Measurements from ENCODE around the gene CNTN4. TPM values are rescaled to one million over a fixed set of nuclear protein-coding genes. Genes with fewer than 3 reads are reported as not detected.
A peak's percentile ranks its signal among the peaks of the same experiment; 100 is the strongest.

Gene CNTN4
- total RNA-seq, 1 experiment from 2014 or later, result 0.12 TPM

GRCh38 chr3:2839876-2840275, 741.2 kb downstream of the CNTN4 start:
- peaks cover 32% of the 10 kb centered on the region for H3K27me3 Mint-ChIP-seq (ENCODE audit: insufficient read depth, unreplicated experiment)
- TF ChIP-seq, protein P1, sequence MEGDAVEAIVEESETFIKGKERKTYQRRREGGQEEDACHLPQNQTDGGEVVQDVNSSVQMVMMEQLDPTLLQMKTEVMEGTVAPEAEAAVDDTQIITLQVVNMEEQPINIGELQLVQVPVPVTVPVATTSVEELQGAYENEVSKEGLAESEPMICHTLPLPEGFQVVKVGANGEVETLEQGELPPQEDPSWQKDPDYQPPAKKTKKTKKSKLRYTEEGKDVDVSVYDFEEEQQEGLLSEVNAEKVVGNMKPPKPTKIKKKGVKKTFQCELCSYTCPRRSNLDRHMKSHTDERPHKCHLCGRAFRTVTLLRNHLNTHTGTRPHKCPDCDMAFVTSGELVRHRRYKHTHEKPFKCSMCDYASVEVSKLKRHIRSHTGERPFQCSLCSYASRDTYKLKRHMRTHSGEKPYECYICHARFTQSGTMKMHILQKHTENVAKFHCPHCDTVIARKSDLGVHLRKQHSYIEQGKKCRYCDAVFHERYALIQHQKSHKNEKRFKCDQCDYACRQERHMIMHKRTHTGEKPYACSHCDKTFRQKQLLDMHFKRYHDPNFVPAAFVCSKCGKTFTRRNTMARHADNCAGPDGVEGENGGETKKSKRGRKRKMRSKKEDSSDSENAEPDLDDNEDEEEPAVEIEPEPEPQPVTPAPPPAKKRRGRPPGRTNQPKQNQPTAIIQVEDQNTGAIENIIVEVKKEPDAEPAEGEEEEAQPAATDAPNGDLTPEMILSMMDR (IDR thresholded peaks at IDR 0.05; ENCODE audit: unreplicated experiment), result no peak
- ChIA-PET POLR2A (no interaction called here), CTCF (no interaction called here)
- H3K36me3 Mint-ChIP-seq (ENCODE audit: insufficient read depth, unreplicated experiment), result no peaks in the 10 kb centered on the region
- no TSS peak for BruUV-seq (replicated peaks)
- peak; percentile 44 for DNase-seq (ENCODE audit: unreplicated experiment)
- H3K27ac Mint-ChIP-seq (ENCODE audit: low read depth, unreplicated experiment), result no peak overlapping the region
- H3K9me3 Mint-ChIP-seq (ENCODE audit: unreplicated experiment), result no peaks in the 10 kb centered on the region
- no peak overlapping the region for H3K4me3 Mint-ChIP-seq (ENCODE audit: unreplicated experiment)
- peaks cover 6% of the 10 kb centered on the region for H3K4me1 Mint-ChIP-seq (ENCODE audit: insufficient read depth, unreplicated experiment)
- intact Hi-C loops (cut with micrococcal nuclease), result no loop called here

- no peaks in the 10 kb centered on the region for H3K9me3 Mint-ChIP-seq (ENCODE audit: unreplicated experiment)
These were observed 748.6 kb downstream of the CNTN4 start for GRCh38 chr3:2847062-2847841.

GRCh38 chr3:2849092-2849491, 750.4 kb downstream of the CNTN4 start:
- no peaks in the 10 kb centered on the region for H3K36me3 Mint-ChIP-seq (ENCODE audit: insufficient read depth, unreplicated experiment)
- no peaks in the 10 kb centered on the region for H3K9me3 Mint-ChIP-seq (ENCODE audit: unreplicated experiment)
- POLR2A ChIA-PET, result no interaction called here
- DNase-seq (ENCODE audit: unreplicated experiment), result no peak
- peaks cover 6% of the 10 kb centered on the region for H3K4me1 Mint-ChIP-seq (ENCODE audit: insufficient read depth, unreplicated experiment)
- intact Hi-C loops (cut with micrococcal nuclease), result no loop called here
- BruUV-seq (replicated peaks), result no TSS peak
- H3K27me3 Mint-ChIP-seq (ENCODE audit: insufficient read depth, unreplicated experiment), result peaks cover 42% of the 10 kb centered on the region
- TF ChIP-seq, protein P1 (IDR thresholded peaks at IDR 0.05; ENCODE audit: unreplicated experiment), result no peak
- CTCF ChIA-PET, result interaction anchor here (1.0 kb wide), 1 partner anchor 8 kb away, joined by 3 read pairs; no protein-coding TSS in a partner anchor
- no peak overlapping the region for H3K4me3 Mint-ChIP-seq (ENCODE audit: unreplicated experiment)
- no peak overlapping the region for H3K27ac Mint-ChIP-seq (ENCODE audit: low read depth, unreplicated experiment)

More at GRCh38 chr3:2847062-2847841, 748.6 kb downstream of the CNTN4 start:
- no peak overlapping the region for H3K27ac Mint-ChIP-seq (ENCODE audit: low read depth, unreplicated experiment)
- ChIA-PET POLR2A (no interaction called here), CTCF (interaction anchor here (0.6 kb wide), 1 partner anchor 10 kb away, joined by 3 read pairs; no protein-coding TSS in a partner anchor)
- no peak for DNase-seq (ENCODE audit: unreplicated experiment)
- no TSS peak for BruUV-seq (replicated peaks)
- no peak overlapping the region for H3K4me3 Mint-ChIP-seq (ENCODE audit: unreplicated experiment)
- peaks cover 60% of the 10 kb centered on the region for H3K27me3 Mint-ChIP-seq (ENCODE audit: insufficient read depth, unreplicated experiment)
- peaks cover 5% of the 10 kb centered on the region for H3K4me1 Mint-ChIP-seq (ENCODE audit: insufficient read depth, unreplicated experiment)
- no peaks in the 10 kb centered on the region for H3K36me3 Mint-ChIP-seq (ENCODE audit: insufficient read depth, unreplicated experiment)
- TF ChIP-seq, protein P1 (IDR thresholded peaks at IDR 0.05; ENCODE audit: unreplicated experiment), result no peak
- intact Hi-C loops (cut with micrococcal nuclease), result no loop called here

- no peak overlapping the region for H3K27ac Mint-ChIP-seq (ENCODE audit: low read depth, unreplicated experiment)
- CTCF ChIA-PET, result interaction anchor here (0.7 kb wide), 1 partner anchor 85 kb away, joined by 3 read pairs; no protein-coding TSS in a partner anchor
- no peaks in the 10 kb centered on the region for H3K36me3 Mint-ChIP-seq (ENCODE audit: insufficient read depth, unreplicated experiment)
- BruUV-seq (replicated peaks), result no TSS peak
- H3K27me3 Mint-ChIP-seq (ENCODE audit: insufficient read depth, unreplicated experiment), result peaks cover 43% of the 10 kb centered on the region
- POLR2A ChIA-PET, result no interaction called here
- no peak overlapping the region for H3K4me3 Mint-ChIP-seq (ENCODE audit: unreplicated experiment)
- H3K4me1 Mint-ChIP-seq (ENCODE audit: insufficient read depth, unreplicated experiment), result peaks cover 6% of the 10 kb centered on the region
- intact Hi-C loops (cut with micrococcal nuclease), result no loop called here
- TF ChIP-seq, protein P1 (IDR thresholded peaks at IDR 0.05; ENCODE audit: unreplicated experiment), result no peak
- no peak for DNase-seq (ENCODE audit: unreplicated experiment)
- no peaks in the 10 kb centered on the region for H3K9me3 Mint-ChIP-seq (ENCODE audit: unreplicated experiment)
These were observed 752.0 kb downstream of the CNTN4 start for GRCh38 chr3:2850701-2851100.
